ENCODE results near the gene PGA4. TPM values are rescaled to one million over a fixed set of nuclear protein-coding genes. Genes with fewer than 3 reads are reported as not detected.

Gene PGA4
- total RNA-seq, 4 donors from 2014 or later = 1.3 TPM; not detected in 3

DNA sequence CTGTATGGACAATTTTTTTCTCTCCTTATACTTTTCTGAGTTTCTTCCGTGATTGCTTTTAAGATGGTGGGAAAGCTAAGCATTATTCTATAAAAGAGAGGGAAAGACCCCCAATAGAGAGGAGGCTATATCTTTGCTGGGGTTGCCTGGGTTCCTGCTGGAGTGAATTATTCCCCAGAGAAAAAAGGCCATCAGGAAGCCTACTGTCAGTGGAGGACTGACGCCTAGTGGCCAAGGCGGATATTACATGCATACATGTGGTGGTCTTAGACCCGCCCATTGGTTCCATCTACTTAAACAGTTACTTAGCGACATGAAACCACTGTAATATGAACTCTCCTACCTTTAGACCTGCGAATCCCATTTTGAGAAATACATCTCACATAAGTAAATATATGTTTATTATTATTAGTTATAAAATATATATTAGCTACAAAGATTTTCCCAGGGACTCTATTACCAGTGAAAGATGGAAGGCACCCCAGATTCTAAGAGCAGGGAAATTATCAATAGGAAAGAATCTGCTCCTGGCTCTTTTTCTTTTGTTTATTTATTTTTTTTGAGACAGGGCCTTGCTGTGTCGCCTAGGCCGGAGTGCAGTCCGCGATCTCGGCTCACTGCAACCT is 34.5 kb upstream of the PGA4 start:
- H3K4me3 ChIP-seq = no peak overlapping the region
- intact Hi-C loops (cut with DNase I) = loop anchor here (10.0 kb wide), 2 partner anchors 53 to 363 kb away; no protein-coding TSS in a partner anchor
- H3K4me1 ChIP-seq = no peaks in the 10 kb centered on the region
- peaks cover 0 to 14% (median 0%) of the 10 kb centered on the region in 4 donors for H3K27me3 ChIP-seq
- WGBS, 2 donors = 37 to 43% methylated on average over 11 of the region's 11 CpGs
- TF ChIP-seq POLR2A (IDR thresholded peaks at IDR 0.05) = no peak
- TF ChIP-seq, protein P1, sequence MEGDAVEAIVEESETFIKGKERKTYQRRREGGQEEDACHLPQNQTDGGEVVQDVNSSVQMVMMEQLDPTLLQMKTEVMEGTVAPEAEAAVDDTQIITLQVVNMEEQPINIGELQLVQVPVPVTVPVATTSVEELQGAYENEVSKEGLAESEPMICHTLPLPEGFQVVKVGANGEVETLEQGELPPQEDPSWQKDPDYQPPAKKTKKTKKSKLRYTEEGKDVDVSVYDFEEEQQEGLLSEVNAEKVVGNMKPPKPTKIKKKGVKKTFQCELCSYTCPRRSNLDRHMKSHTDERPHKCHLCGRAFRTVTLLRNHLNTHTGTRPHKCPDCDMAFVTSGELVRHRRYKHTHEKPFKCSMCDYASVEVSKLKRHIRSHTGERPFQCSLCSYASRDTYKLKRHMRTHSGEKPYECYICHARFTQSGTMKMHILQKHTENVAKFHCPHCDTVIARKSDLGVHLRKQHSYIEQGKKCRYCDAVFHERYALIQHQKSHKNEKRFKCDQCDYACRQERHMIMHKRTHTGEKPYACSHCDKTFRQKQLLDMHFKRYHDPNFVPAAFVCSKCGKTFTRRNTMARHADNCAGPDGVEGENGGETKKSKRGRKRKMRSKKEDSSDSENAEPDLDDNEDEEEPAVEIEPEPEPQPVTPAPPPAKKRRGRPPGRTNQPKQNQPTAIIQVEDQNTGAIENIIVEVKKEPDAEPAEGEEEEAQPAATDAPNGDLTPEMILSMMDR (IDR thresholded peaks at IDR 0.05) = peak; percentile 85 to 93 (median 90)
- no peak for DNase-seq
- H3K9me3 ChIP-seq = no peaks in the 10 kb centered on the region
- no peaks in the 10 kb centered on the region for H3K36me3 ChIP-seq
- no peak overlapping the region for H3K27ac ChIP-seq

DNA sequence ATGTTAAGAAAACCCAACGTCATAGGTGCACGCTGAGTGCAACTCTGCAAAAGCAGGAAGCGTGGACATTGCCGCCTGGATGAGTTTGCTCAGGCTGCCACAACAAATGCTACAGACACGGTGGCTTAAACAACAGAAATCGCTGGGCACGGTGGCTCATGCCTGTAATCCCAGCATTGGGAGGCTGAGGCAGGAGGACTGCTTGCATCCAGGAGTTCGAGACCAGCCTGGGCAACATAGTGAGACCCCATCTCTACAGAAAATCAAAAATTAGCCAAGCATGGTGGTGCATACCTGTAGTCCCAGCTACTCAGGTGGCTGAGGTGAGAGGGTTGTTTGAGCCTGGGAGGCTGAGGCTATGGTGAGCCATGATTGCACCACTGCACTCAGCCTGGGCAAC is 32.2 kb upstream of the PGA4 start:
- TF ChIP-seq, protein P1 (IDR thresholded peaks at IDR 0.05) = no peak
- no peak for TF ChIP-seq POLR2A (IDR thresholded peaks at IDR 0.05)
- Histone ChIP-seq H3K9me3 (no peaks in the 10 kb centered on the region), H3K4me3 (no peak overlapping the region), H3K27me3 (peaks cover 0 to 21% (median 0%) of the 10 kb centered on the region in 4 donors), H3K27ac (no peak overlapping the region), H3K4me1 (no peaks in the 10 kb centered on the region), H3K36me3 (no peaks in the 10 kb centered on the region)
- no peak for DNase-seq
- WGBS, 2 donors = 81 to 83% methylated on average over 8 of the region's 8 CpGs
- intact Hi-C loops (cut with DNase I) = loop anchor here (10.0 kb wide), 2 partner anchors 55 to 365 kb away; no protein-coding TSS in a partner anchor

DNA sequence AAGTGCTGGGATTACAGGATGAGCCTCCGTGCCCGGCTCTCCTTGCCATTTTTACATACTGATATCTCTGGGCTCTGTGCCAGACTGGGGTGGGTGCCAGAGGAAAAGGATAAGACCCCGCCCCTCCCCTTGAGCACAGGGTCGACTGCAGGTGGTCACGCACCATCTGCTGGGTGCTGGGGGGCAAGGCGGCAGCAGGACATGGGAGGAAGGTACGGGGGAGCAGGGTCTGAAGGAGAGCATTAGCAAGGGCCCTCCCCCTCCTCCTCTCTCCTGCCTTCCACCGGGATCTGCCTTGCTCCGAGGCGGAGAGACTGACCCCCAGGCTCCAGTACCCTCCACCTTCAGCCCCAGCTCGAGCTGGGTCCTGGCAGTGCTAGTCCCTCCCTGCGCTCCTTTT is 28.6 kb upstream of the PGA4 start:
- Histone ChIP-seq H3K4me3 (no peak overlapping the region), H3K36me3 (no peaks in the 10 kb centered on the region), H3K4me1 (no peaks in the 10 kb centered on the region), H3K27ac (no peak overlapping the region), H3K27me3 (peaks cover 0 to 39% (median 0%) of the 10 kb centered on the region in 4 donors), H3K9me3 (no peaks in the 10 kb centered on the region)
- DNase-seq = no peak
- WGBS, 2 donors = 30 to 39% methylated on average over 5 to 12 of the region's 12 CpGs
- intact Hi-C loops (cut with DNase I) = no loop called here
- TF ChIP-seq POLR2A (IDR thresholded peaks at IDR 0.05) = no peak
- TF ChIP-seq, protein P1 (IDR thresholded peaks at IDR 0.05) = no peak

DNA sequence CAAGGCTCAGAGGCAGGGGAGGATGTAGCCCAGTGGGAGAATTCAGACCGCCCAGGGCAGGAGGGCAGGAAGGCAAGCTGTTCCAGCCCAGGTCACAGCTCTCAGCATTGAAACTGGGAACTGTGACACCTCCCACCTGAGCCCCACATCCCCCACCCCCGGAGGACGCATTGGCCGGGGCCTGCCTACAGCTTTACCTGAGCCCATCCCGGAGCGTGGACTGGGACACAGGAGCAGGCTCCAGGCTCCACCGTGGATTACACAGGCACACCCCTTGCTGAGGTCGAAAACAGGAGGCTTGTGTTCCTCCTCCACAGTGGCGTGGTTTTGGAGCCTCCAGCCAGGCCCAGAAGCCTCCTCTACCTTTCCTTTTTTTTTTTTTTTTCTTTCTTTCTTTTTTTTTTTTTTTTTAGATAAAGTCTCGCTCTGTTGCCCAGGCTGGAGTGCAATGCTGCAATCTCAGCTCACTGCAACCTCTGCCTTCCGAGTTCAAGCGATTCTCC is 27.9 kb upstream of the PGA4 start:
- TF ChIP-seq POLR2A (IDR thresholded peaks at IDR 0.05) = no peak
- TF ChIP-seq, protein P1 (IDR thresholded peaks at IDR 0.05) = no peak
- WGBS, 2 donors = 43 to 64% methylated on average over 4 to 10 of the region's 12 CpGs
- H3K36me3 ChIP-seq = no peaks in the 10 kb centered on the region
- H3K27ac ChIP-seq = no peak overlapping the region
- intact Hi-C loops (cut with DNase I) = no loop called here
- DNase-seq = no peak
- no peak overlapping the region for H3K4me3 ChIP-seq
- H3K4me1 ChIP-seq = no peaks in the 10 kb centered on the region
- H3K9me3 ChIP-seq = peaks cover 0 to 5% (median 0%) of the 10 kb centered on the region in 3 donors
- H3K27me3 ChIP-seq = peaks cover 0 to 45% (median 0%) of the 10 kb centered on the region in 4 donors

DNA sequence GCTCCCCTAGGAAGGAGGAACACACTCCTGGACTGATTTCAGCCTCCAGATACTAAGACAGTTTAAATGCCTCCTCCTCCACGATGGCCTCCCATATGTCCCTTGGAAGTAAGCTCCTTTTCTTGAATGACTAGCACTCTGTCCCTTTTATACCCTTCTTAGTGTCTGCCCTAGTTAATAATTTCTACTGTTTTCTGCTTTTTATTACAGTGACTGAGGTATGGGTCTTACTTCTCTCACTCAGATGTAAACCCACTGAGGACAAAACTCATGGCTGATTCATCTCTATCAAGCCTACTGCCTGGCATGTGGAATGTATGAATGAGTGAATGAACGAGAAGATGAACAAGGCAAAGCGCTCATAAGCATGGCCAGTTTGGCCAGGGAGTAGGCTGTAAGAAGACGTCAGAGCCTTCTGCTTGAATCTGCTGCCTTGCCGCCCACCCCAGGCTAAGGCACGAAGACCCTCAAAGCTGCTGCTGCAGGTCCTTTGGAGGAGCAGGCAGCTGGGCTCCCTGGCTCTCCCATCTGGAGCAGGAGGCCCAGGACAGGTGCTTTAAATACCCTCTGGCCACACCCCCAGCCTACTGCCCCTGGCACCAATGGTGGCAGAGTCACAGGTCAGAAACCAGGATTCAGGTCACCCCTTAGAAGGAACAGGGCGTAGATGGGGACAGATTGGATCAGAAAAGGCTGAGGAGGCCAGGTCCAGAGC is 27.0 kb upstream of the PGA4 start:
- Histone ChIP-seq H3K4me3 (no peak overlapping the region), H3K36me3 (no peaks in the 10 kb centered on the region), H3K27ac (no peak overlapping the region), H3K4me1 (no peaks in the 10 kb centered on the region), H3K9me3 (peaks cover 0 to 6% (median 0%) of the 10 kb centered on the region in 3 donors), H3K27me3 (peaks cover 0 to 48% (median 0%) of the 10 kb centered on the region in 4 donors)
- 73 to 80% methylated on average over 6 to 7 of the region's 7 CpGs for WGBS, 2 donors
- intact Hi-C loops (cut with DNase I) = no loop called here
- no peak for TF ChIP-seq POLR2A (IDR thresholded peaks at IDR 0.05)
- TF ChIP-seq, protein P1 (IDR thresholded peaks at IDR 0.05) = no peak
- no peak for DNase-seq

Data from esophagus squamous epithelium (tissue), 5 donors.